Endodermal cell (in vitro differentiated cells): Measurements from ENCODE around the gene PCNT. TPM values are rescaled to one million over a fixed set of nuclear protein-coding genes. Genes with fewer than 3 reads are reported as not detected.

Experiments used
- DNase-seq: peaks from one replicate; pipeline ENCODE4 v3.0.0-alpha.2; 2017
- H3K27ac ChIP-seq: 2 replicates; pipeline ENCODE4 v1.5.1; 2013; ENCODE audit warnings: mild to moderate bottlenecking, low read depth, low read length, moderate library complexity
- H3K27me3 ChIP-seq: 2 replicates; pipeline ENCODE4 v1.6.1; 2013; ENCODE audit warnings: mild to moderate bottlenecking, low read length, moderate library complexity; ENCODE audit not compliant: insufficient read depth, control insufficient read depth, poor library complexity, severe bottlenecking
- H3K36me3 ChIP-seq: 2 replicates; pipeline ENCODE4 v1.7.0; 2013; ENCODE audit warnings: mild to moderate bottlenecking, low read length, moderate library complexity; ENCODE audit not compliant: control insufficient read depth, insufficient read depth
- H3K4me1 ChIP-seq: one replicate; pipeline ENCODE4 v1.7.0; 2013; ENCODE audit warnings: low read length; ENCODE audit not compliant: control insufficient read depth, insufficient read depth
- H3K4me3 ChIP-seq: 2 replicates; pipeline ENCODE4 v1.5.1; 2013; ENCODE audit warnings: mild to moderate bottlenecking, low read length, moderate library complexity
- H3K9ac ChIP-seq: 2 replicates; pipeline ENCODE4 v1.6.1; 2013; ENCODE audit warnings: mild to moderate bottlenecking, low read length, moderate library complexity; ENCODE audit not compliant: poor library complexity, severe bottlenecking; ENCODE audit errors: extremely low read depth
- H3K9me3 ChIP-seq: 2 replicates; pipeline ENCODE4 v1.6.1; 2013; ENCODE audit warnings: mild to moderate bottlenecking, low read length, moderate library complexity; ENCODE audit not compliant: control insufficient read depth
- H3K27ac Mint-ChIP-seq: 2 replicates; pipeline ENCODE4 v1.8.0; 2020; ENCODE audit warnings: mixed read lengths
- H3K27me3 Mint-ChIP-seq: 2 replicates; pipeline ENCODE4 v1.8.0; 2021; ENCODE audit warnings: mild to moderate bottlenecking, mixed read lengths; ENCODE audit not compliant: insufficient read depth
- H3K36me3 Mint-ChIP-seq: 2 replicates; pipeline ENCODE4 v1.8.0; 2020; ENCODE audit warnings: low read depth, mixed read lengths
- H3K4me1 Mint-ChIP-seq: 2 replicates; pipeline ENCODE4 v1.8.0; 2020; ENCODE audit warnings: mixed read lengths
- H3K4me3 Mint-ChIP-seq: 2 replicates; pipeline ENCODE4 v1.8.0; 2020; ENCODE audit warnings: mild to moderate bottlenecking, moderate library complexity, mixed read lengths
- H3K9me3 Mint-ChIP-seq: 2 replicates; pipeline ENCODE4 v1.8.0; 2020; ENCODE audit warnings: mild to moderate bottlenecking, mixed read lengths
- WGBS, 2 experiments: methylation state at CpG; one replicate each; pipeline versions ENCODE4 v1.1.5 to v1.1.7; 2013; ENCODE audit warnings: missing lambda C conversion rate in 2 of 2, mixed read lengths in 1 of 2; ENCODE audit not compliant: insufficient coverage in 1 of 2, insufficient read length in 1 of 2; 5-methylcytosine and 5-hydroxymethylcytosine counted together
- total RNA-seq, 2 donors: library from RNA; stranded (reverse); fragmentation: NEBNext Ultra II Directional in 1 of 2; extraction: Animal tissue kit (Norgen Biotek cat#: 25700) in 1 of 2; gene quantifications; 2 replicates in 1 of 2; 3 replicates in 1 of 2; pipeline ENCODE4 v1.2.1, GENCODE V29; 2021
- TF ChIP-seq, protein P1 (sequence below): fragments of 200-600 bp; sonication (generic); conservative IDR thresholded peaks from 2 replicates; pipeline ENCODE4 v1.5.0; 2021; ENCODE audit warnings: antibody characterized with exemption, mild to moderate bottlenecking

PCNT gene
- total RNA-seq, 2 donors from 2014 or later, result 40.1 to 40.7 TPM

DNA sequence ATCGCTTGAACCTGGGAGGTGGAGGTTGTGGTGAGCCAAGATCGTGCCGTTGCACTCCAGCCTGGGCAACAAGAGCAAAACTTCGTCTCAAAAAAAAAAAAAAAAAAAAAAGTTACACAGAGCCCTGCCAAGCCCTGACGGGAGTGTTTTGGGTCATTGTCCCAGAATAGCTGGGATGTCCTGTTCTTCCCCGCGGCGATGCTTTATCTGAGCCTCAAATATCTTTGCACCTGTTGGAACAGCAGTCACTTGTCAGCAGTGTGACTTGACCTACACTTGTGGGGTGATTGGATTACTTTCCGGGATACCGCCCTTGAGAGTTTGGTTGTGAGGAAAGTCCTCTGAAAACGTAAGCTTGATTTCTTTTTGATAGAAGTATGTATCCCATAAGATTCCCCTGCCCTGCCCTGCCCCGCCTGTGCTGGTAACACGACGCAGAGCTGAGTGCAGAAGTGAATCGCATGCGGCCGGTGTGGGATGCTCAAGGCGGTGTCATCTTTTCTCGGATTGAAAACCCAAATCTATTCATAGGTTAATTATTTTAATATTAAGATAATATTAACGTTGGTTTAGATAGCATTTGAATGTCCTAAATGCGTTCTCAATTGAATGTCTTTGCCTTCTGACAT, 50.9 kb downstream of the PCNT start:
- H3K9ac ChIP-seq, result no peak overlapping the region
- no peak overlapping the region for H3K27ac ChIP-seq
- Mint-ChIP-seq H3K9me3 (no peaks in the 10 kb centered on the region), H3K4me1 (no peaks in the 10 kb centered on the region), H3K36me3 (peaks cover 35% of the 10 kb centered on the region), H3K27ac (no peak overlapping the region), H3K27me3 (no peaks in the 10 kb centered on the region), H3K4me3 (no peak overlapping the region)
- no peak for DNase-seq
- H3K4me1 ChIP-seq, result no peaks in the 10 kb centered on the region
- H3K4me3 ChIP-seq, result no peak overlapping the region
- no peaks in the 10 kb centered on the region for H3K9me3 ChIP-seq
- peaks cover 35% of the 10 kb centered on the region for H3K36me3 ChIP-seq
- TF ChIP-seq, protein P1, sequence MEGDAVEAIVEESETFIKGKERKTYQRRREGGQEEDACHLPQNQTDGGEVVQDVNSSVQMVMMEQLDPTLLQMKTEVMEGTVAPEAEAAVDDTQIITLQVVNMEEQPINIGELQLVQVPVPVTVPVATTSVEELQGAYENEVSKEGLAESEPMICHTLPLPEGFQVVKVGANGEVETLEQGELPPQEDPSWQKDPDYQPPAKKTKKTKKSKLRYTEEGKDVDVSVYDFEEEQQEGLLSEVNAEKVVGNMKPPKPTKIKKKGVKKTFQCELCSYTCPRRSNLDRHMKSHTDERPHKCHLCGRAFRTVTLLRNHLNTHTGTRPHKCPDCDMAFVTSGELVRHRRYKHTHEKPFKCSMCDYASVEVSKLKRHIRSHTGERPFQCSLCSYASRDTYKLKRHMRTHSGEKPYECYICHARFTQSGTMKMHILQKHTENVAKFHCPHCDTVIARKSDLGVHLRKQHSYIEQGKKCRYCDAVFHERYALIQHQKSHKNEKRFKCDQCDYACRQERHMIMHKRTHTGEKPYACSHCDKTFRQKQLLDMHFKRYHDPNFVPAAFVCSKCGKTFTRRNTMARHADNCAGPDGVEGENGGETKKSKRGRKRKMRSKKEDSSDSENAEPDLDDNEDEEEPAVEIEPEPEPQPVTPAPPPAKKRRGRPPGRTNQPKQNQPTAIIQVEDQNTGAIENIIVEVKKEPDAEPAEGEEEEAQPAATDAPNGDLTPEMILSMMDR, result no peak
- H3K27me3 ChIP-seq, result no peaks in the 10 kb centered on the region
- 87 to 96% methylated on average over 13 to 19 of the region's 21 CpGs for WGBS, 2 experiments

DNA sequence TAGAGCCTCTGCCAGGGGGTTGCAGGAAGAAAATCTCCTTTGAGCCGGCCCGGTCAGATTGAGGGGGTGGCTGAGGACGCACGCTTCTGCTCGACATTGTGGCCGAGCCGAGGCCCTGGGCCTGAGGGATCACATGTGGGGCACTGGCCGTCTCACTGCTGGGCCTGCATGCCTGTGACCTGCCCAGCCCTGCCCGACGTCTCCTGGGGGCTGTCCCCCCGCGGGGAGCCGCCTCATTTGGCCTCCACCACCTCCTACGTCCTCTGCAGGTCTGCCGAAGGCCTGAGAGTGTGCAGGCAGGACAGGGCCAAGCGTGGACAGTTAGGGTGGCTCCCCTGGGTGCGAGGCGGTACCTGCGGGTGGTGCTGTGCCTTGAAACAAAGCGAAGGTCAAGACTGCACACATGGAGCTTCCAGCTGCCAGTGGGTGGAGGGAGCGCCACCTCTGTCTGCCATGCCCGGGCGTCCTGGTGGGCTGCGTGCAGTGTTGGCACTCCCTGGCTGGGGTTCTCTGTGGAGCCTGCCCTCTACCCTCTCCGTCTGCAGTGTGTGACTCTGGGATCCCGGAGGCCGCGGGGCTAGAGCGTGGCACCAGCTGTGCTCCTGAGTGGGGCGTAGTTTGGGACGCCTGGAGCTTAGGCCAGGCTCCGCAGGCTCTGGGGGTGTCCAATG, 51.7 kb downstream of the PCNT start:
- no peak overlapping the region for H3K27ac ChIP-seq

DNA sequence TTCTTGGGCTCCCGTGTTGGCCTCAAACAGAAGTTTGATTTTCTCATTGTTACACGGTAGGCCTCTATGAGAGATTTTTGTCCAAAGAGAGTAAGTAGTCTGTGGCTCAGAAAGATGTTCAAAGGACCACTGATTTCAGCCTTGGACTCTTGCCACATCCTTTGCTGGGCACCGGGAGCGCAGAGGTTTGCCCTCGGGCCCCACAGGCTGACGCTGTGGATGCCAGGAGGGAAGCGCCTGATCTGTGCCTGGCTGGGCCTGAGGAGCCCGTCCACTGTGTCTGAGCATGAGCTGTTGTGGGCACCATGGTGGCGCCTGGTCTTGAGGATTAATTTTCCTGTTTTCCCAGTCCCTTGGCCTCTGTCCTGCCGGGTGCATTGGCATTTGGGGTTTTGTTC, 52.3 kb downstream of the PCNT start:
- 95 to 100% methylated on average over 7 to 10 of the region's 10 CpGs for WGBS, 2 experiments
- H3K27ac Mint-ChIP-seq, result no peak overlapping the region
- no peak overlapping the region for H3K4me3 Mint-ChIP-seq

More for the DNA sequence above, 51.7 kb downstream of the PCNT start:
- H3K4me3 Mint-ChIP-seq, result no peak overlapping the region
- peaks cover 35% of the 10 kb centered on the region for H3K36me3 Mint-ChIP-seq
- TF ChIP-seq, protein P1, result no peak
- 93 to 98% methylated on average over 26 to 32 of the region's 32 CpGs for WGBS, 2 experiments
- H3K4me3 ChIP-seq, result no peak overlapping the region
- no peak overlapping the region for H3K27ac Mint-ChIP-seq
- H3K9me3 Mint-ChIP-seq, result no peaks in the 10 kb centered on the region
- H3K27me3 Mint-ChIP-seq, result no peaks in the 10 kb centered on the region
- no peaks in the 10 kb centered on the region for H3K4me1 ChIP-seq
- no peaks in the 10 kb centered on the region for H3K9me3 ChIP-seq
- peaks cover 35% of the 10 kb centered on the region for H3K36me3 ChIP-seq
- no peaks in the 10 kb centered on the region for H3K4me1 Mint-ChIP-seq
- DNase-seq, result no peak
- H3K9ac ChIP-seq, result no peak overlapping the region
- H3K27me3 ChIP-seq, result no peaks in the 10 kb centered on the region

More for the DNA sequence above, 52.3 kb downstream of the PCNT start:
- DNase-seq, result no peak
- Mint-ChIP-seq H3K36me3 (peaks cover 35% of the 10 kb centered on the region), H3K4me1 (no peaks in the 10 kb centered on the region), H3K27me3 (no peaks in the 10 kb centered on the region), H3K9me3 (no peaks in the 10 kb centered on the region)
- no peaks in the 10 kb centered on the region for H3K27me3 ChIP-seq
- H3K27ac ChIP-seq, result no peak overlapping the region
- no peak overlapping the region for H3K9ac ChIP-seq
- no peaks in the 10 kb centered on the region for H3K9me3 ChIP-seq
- peaks cover 34% of the 10 kb centered on the region for H3K36me3 ChIP-seq
- H3K4me1 ChIP-seq, result no peaks in the 10 kb centered on the region
- TF ChIP-seq, protein P1, result no peak
- no peak overlapping the region for H3K4me3 ChIP-seq
